ENCODE measurements around the gene NOM1.

Gene NOM1

GRCh38 chr7:157016352-157017041 lies 67.0 kb downstream of the NOM1 start:
- DNase-seq (ENCODE audit: low read depth) = no peak

- no peak for DNase-seq (ENCODE audit: low read depth)
Observed at GRCh38 chr7:157017149-157017548, 67.6 kb downstream of the NOM1 start.

- DNase-seq (ENCODE audit: low read depth) = no peak
Observed at GRCh38 chr7:157017603-157018327, 68.3 kb downstream of the NOM1 start.

GRCh38 chr7:157018328-157018996 lies 69.0 kb downstream of the NOM1 start:
- no peak for DNase-seq (ENCODE audit: low read depth)

GRCh38 chr7:157018997-157019608 lies 69.6 kb downstream of the NOM1 start:
- no peak for DNase-seq (ENCODE audit: low read depth)

- DNase-seq (ENCODE audit: low read depth) = no peak
Observed at GRCh38 chr7:157019718-157020451, 70.4 kb downstream of the NOM1 start.

- DNase-seq (ENCODE audit: low read depth) = no peak
Observed at GRCh38 chr7:157020514-157021070, 71.1 kb downstream of the NOM1 start.

GRCh38 chr7:157021071-157021870 lies 71.8 kb downstream of the NOM1 start:
- no peak for DNase-seq (ENCODE audit: low read depth)

GRCh38 chr7:157021871-157022680 lies 72.6 kb downstream of the NOM1 start:
- no peak for DNase-seq (ENCODE audit: low read depth)

Measured in stimulated activated CD8-positive, alpha-beta memory T cell treated with anti-CD3 and anti-CD28 coated beads, Interleukin-4, amount 100 ng/mL, for 24 hours (primary cell).